Measurements from ENCODE around the gene GALE. TPM values are rescaled to one million over a fixed set of nuclear protein-coding genes. Genes with fewer than 3 reads are reported as not detected.
"Not testable (repeated sequence)": the region's sequence is repeated elsewhere in the genome, so short reads cannot be mapped to it uniquely, and the experiment has no call there.

The GALE gene
- total RNA-seq, 1 donor from 2014 or later: 5.3 TPM

DNA sequence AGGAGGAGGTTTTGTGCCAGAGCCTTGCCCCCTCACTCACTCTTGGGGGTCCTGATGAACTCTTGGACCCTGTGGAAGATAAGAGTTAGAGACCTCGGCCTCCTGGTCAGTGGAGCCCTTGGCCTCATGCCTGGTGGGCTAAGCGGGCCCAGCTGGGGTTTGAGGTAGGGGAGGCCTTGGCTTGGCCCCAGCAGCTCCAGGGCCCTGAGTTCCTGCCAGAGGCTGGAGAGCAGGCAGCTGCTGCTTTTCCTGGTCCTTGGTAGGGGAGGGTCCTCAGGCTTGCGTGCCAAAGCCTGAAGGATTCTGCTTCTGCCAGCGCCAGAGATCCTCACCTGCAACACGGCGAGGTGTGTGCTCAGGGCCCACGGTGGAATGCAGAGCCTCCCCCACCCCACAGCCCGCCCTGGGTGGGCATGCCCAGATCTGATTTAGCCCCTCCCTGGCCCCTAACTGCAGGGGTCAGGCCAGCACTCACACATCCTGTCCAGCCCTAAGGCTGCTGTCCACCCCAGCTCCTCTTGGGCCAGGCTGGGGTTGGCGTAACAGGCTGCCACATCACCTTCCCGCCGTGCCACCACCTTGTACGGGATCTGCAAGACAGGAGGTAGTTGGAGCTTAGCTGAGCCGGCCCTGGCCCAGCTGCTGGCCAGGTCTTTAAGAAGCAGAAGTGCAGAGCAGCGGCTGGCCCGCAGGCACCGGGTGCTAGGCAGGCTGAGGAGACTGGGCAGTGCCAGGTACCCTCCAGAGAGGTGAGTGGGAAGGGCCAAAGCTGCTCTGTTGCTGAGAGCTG lies 4.7 kb downstream of the GALE start:
- ATAC-seq (ENCODE audit: poor library complexity): no peak
- intact Hi-C loops (cut with DNase I): no loop called here

DNA sequence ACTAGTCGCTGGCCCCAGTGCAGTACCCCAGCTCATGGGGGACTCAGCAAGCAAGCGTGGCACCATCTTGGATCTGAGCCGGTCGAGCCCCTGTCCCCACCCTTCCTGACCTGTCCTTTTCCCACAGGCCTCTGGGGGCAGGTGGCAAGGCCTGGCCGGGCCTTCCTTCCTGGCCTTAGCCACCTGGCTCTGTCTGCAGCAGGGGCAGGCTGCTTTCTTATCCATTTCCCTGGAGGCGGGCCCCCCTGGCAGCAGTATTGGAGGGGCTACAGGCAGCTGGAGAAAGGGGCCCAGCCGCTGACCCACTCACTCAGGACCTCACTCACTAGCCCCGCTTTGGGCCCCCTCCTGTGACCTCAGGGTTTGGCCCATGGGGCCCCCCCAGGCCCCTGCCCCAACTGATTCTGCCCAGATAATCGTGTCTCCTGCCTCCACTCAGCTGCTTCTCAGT lies 5.8 kb downstream of the GALE start:
- DNase-seq; ATAC-seq (ENCODE audit: poor library complexity); intact Hi-C loops (cut with DNase I): not testable (repeated sequence)

More for the DNA sequence above, 4.7 kb downstream of the GALE start:
- DNase-seq: no peak

DNA sequence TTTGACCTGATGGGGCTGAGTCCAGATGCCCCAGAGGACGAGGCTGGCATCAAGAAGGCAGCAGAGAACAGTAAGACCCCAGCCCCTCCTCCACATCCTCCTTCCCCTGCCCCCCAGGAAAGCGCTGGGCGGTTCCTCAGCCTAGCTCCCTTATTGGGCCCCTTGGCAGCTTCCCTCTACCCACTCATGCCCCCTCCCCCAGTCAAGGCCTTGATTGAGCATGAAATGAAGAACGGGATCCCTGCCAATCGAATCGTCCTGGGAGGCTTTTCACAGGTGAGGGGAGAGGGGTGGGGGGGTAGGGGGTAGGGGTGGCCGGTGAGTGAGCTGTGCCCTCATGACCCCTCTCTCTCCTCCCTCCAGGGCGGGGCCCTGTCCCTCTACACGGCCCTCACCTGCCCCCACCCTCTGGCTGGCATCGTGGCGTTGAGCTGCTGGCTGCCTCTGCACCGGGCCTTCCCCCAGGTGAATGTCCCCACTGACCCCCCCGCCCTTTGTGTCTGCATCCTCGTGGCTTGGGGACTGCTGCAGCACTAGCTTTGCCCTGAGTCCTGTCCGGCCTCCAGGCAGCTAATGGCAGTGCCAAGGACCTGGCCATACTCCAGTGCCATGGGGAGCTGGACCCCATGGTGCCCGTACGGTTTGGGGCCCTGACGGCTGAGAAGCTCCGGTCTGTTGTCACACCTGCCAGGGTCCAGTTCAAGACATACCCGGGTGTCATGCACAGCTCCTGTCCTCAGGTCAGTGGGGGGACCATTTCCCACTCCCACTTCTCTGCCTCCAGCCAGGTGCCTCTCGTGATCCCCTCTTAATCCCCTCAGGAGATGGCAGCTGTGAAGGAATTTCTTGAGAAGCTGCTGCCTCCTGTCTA lies 6.5 kb downstream of the GALE start:
- no peak for ATAC-seq (ENCODE audit: poor library complexity)
- intact Hi-C loops (cut with DNase I): no loop called here
- no peak for DNase-seq

DNA sequence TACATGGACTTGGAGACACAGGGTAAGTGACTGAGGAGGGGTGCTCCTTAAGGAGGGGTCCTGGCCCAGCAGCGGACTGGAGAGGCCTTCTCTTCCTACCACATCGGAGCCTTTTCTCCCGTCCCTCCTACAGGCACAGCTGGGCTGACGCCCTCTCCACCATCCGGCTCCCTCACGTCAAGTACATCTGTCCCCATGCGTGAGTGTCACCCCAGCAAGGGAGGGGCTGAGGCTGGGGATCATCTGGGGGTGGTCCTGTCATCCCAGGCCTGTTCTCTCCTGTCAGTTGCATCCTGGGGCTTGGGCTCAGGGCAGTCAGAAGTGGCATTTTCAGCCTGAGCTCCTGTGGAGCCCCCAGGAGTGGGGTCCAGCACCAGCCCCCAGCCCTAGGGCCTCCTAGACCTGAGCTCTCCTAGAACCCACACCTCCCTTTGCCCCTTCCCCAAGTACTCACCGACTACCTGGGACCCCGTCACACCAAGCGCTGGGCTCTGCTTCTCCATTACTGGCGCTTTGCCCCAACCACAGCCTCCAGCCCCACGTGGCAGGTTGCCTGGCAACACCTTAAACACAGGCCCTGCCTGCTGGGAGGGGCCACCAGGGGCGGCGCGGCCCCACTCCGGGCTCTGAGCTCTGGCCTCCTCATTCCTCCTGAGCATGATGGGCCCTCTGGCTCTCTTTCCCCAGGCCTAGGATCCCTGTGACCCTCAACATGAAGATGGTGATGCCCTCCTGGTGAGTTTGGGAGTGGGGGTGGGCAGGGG lies 7.4 kb downstream of the GALE start:
- peak; percentile 12 for ATAC-seq (ENCODE audit: poor library complexity)
- DNase-seq: no peak
- intact Hi-C loops (cut with DNase I): no loop called here

DNA sequence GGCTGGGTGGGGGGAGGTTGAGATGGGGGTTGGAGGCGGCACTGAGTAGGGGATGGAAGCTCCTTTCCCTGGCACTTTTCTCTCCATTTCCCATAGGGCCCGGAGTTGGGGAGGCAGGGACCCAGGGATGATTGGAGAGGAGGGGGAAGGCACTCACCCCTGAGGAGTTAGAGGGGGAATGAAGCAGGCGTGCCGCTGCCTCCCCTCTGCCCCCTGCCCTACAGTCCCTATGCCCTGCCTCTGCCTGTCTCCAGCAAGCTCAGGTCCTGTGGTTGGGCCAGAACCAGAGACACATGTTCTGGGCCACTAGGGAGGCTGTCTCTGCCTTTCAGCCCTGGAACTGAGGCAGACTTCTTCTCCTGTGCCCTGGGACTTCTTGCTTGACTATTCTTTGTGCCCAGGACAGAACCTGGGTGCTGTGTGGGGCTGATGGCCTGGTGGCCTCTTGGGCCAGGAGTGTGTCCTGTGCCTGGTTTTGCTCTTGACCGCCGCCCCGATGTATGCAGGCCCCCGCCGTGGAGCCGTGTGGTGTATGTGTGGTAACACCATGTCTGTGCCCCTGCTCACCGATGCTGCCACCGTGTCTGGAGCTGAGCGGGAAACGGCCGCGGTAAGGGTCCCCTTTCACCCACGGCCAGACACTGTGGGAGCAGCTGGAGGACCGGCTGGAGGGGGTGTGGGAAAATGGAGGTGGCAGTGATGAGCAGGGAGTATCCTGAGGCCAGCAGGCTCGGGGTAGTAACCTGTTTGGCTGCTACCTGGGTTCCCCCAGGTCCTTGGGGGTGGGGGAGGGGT lies 8.2 kb downstream of the GALE start:
- DNase-seq (no peak), ATAC-seq (ENCODE audit: poor library complexity) (no peak)
- intact Hi-C loops (cut with DNase I): no loop called here

DNA sequence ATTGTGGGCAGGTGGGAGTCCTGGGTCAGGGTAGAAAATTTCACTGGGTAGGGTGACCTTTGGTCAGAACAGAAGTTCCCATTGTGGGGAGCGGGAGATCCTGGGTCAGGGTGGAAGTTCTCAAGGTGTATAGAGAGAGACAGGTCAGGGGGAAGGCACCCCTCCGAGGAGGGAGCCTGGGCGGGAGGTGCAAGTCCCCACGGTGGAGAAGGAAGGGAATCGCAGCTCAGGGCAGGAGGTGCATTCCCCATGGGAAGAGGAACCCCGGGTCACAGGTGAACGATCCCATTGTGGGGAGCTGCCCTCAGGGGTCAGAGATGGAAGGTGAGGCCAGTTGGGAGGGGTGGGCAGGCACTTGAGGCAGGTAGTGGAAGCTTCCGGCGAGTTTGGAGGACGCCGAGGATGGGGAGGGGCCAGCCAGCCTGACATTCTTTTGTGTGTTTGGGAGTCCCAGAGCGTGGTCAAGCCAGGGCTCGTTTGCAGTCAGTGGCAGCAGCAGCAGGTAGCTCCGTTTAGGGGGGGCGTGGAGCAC lies 9.0 kb downstream of the GALE start:
- DNase-seq (no peak), ATAC-seq (ENCODE audit: poor library complexity) (peak; percentile 2)
- intact Hi-C loops (cut with DNase I): no loop called here

DNA sequence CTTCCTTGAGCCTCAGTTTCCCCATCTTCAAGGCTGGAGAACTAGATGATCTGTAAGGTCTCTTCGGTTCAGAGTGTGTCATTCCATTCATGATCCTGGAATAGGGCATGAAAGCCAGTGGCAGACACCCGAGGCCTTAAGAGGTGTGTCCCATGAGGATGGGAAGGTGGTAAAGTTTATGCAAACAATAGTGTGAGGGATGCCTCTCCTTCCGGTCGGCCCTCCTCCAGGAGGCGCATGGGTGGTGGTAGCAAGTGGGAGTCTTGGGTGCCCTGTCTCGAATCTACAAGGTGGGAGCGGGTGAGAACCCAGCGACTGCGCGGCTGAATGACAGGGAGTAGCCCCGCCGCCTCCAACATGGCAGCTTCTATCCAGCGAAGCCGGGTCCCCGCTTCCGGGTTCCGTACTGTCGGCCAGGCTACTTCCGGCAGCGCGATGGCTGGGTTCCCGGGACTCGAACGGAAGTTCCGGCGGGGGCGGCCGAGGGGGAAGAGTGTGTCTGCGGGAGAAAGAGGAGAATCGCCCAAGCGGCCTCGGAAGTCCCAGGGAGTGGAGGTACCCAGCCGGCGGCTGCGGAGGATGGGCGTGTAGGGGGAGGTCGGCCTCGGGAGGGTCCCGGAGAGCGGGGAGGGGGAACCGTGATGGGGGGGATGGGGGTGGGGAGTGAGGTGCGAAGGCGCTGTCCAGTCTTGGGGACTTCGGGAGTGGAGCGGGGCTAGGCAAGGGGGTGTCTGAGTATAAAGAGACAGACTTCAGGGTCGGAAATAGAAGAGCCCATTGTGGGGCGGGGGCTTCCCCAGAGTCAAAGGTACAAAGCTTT lies 9.6 kb downstream of the GALE start, which contains the start of gene LYPLA2:
LYPLA2 (plus strand) TSS at position 450 of the 820 bp plus-strand sequence. CDS start 1,538 bp downstream, outside the sequence.
- DNase-seq (peak; percentile 97), ATAC-seq (ENCODE audit: poor library complexity) (peak; percentile 93)
- intact Hi-C loops (cut with DNase I): no loop called here

DNA sequence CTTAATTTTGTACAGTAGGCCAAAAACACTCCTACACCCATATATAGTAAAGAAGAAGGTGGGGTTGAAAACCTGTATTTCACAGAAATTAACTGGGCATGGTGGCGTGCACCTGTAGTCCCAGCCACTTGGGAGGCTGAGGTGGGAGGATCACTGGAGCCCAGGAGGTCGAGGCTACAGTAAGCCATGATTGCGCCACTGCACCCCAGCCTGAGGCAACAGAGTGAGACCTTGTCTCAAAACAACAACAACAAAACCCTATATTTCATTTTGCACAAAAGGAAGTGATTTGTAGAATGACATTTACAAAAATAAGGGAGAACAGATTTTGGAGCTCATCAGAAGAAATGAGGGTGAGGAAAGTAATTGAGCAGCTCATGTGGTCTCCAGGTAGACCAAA lies 11.9 kb downstream of the GALE start:
- intact Hi-C loops (cut with DNase I): no loop called here
- DNase-seq (no peak), ATAC-seq (ENCODE audit: poor library complexity) (no peak)

DNA sequence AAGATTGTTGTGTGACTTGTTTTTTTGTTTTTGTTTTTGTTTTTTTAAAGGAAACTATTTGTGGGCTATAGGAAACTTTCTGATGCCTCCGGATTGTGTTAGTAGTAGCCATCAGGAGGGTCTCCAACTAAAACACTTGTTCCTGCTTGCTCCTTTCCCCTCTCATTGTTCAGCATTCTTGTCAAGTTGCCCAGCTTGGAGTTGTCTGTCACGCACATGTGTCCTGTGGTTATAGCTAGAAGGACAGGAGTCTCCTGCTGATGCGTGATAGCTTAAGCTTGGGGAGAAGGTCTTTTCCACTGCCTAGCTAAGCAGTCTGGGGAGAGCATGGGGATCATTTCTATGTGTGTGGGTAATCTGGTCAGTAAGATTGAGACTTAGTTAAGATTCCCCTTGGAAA lies 12.9 kb downstream of the GALE start:
- ATAC-seq (ENCODE audit: poor library complexity): no peak
- DNase-seq: no peak
- intact Hi-C loops (cut with DNase I): no loop called here

DNA sequence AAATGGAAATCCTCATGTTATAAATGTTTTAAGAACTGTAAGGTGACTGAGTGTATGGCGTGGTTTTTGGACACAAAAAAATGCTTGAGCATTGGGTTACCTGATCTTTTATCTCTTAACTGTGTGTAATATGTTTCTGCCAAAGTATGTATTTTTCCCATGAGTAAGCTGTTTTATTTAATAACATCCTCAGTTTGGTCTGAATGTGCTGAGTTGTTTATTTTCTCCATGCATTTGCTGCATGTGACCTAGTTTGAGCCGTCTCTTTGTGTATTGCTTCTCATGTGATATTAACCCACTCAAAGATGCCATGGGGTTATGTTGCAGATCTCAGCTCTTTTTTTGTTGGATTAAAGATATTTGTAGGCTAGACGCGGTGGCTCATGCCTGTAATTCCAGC lies 15.7 kb downstream of the GALE start:
- DNase-seq: no peak
- intact Hi-C loops (cut with DNase I): no loop called here

DNA sequence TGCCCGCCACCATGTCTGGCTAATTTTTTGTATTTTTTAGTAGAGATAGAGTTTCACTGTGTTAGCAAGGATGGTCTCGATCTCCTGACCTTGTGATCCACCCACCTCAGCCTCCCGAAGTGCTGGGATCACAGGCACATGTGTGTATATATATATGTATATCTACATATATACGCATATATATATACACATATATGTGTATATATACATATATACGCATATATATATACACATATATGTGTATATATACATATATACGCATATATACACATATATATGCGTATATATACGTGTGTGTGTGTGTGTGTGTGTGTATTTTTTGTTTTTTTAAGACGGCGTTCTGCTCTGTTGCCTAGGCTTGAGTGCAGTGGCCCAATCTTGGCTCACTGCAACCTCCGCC lies 17.4 kb downstream of the GALE start:
- intact Hi-C loops (cut with DNase I); ATAC-seq (ENCODE audit: poor library complexity): not testable (repeated sequence)

More for the DNA sequence above, 15.7 kb downstream of the GALE start:
- ATAC-seq (ENCODE audit: poor library complexity): no peak

DNA sequence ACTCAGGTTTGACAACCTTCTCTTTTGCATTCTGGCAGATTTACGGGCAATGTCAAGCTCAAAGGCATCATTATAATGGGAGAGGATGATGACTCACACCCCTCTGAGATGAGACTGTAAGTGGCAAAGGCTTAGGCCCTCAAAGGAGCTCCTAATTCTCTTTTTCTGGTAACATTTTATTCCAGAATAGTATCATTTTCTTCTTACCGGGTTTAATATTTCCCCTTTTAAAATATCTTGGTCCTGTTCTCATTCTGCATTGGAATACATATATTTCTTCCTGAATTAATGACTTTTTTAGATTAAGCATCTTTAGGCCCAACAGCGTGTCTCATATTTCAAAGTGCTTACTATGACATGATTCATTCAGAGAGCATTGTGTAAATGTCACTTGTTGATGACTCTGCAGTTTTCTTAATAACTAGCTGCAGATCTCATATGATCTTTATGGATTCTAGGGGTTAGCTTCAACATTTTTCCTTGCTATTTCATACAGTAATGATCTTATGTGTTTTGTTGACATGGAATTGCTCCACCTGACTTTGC lies 20.7 kb downstream of the GALE start:
- ATAC-seq (ENCODE audit: poor library complexity) (no peak), DNase-seq (no peak)
- intact Hi-C loops (cut with DNase I): no loop called here

More for the DNA sequence above, 17.4 kb downstream of the GALE start:
- not testable (repeated sequence) for DNase-seq

DNA sequence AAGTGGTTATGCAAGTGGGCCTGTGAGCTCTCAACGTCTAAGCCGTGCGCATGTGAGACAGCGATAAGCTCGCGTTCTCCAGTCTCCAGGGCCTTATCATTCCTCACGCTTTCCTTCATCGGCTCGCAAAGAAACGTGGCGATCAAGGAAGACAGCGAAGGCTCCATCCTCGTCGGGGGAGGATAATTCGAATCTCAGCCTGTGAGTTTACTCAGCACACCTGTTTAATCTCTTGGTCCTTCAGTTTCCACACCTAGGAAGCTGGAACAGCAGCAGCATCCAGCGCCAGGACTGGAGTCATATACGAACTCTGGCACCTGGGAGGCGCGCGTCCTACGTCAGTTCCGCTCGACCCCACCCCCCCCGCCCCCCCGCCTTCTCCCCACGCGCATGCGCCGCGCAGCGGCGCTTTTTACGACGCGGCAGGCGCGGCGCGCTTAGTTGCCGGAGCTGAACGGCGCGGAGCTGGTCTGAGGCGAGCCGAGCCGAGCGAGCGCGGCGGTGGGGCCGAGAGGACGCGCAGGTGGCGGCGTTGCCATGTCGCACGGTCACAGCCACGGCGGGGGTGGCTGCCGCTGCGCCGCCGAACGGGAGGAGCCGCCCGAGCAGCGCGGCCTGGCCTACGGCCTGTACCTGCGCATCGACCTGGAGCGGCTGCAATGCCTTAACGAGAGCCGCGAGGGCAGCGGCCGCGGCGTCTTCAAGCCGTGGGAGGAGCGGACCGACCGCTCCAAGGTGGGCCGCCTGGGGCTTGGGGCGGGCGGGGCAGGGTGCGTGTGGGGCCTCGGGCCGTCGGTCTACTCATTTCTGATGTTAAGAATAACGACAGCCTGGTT lies 22.4 kb downstream of the GALE start, which contains the start of gene PITHD1:
PITHD1 (plus strand) TSS at position 440 of the 836 bp plus-strand sequence; CDS start at position 538, 98 bp downstream.
- ATAC-seq (ENCODE audit: poor library complexity) (peak; percentile 93), DNase-seq (peak; percentile 90)
- intact Hi-C loops (cut with DNase I): no loop called here

DNA sequence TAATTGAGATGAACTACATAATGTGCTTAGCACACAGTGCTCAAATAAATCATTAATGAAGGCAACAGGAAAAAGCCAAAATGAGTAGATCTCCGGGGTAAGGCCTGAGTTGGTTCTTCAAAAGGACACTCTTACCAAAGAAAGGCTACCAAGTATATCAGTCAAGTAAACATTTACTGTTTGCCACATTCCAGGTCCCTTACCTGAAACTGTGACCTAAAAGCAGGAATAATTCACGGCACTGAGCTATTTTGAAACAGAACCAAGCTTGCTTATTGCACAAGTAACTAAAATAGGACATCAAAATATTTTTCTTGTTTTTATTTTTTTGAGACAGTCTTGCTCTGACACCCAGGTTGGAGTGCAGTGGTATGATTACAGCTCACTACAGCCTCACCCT lies 24.3 kb downstream of the GALE start:
- no peak for ATAC-seq (ENCODE audit: poor library complexity)
- no peak for DNase-seq
- intact Hi-C loops (cut with DNase I): no loop called here

DNA sequence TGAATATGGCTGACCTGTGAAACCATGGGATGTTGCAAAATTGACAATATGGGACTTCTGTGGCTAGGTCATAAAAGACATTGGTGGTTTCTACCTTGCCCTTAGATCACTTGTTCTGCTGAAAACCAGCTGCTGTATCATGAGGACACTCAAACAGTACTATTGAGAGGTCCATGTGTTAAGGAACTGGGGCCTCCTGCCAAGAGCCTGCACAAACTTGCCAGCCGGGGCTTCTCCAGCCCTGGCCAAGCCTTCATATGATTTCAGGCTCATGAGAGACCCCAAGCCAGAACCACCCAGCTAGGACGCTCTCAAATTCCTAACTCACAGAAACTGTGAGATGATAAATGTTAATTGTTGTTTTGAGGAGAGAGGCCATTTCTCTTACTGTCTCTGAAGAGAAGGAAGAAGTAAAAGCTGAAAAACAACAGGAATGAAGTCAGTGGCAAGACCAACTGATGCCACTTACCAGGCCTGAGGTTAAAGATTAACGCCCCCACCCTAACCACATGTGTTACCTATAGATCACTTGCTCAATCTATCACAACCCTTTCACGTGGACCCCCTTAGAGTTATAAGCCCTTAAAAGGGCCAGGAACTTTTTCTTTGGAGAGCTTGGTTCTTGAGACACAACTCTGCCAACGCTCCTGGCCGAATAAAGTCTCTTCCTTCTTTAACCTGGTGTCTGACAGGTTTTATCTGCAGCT lies 26.2 kb downstream of the GALE start:
- ATAC-seq (ENCODE audit: poor library complexity) (no peak), DNase-seq (no peak)
- intact Hi-C loops (cut with DNase I): loop anchor here (5.0 kb wide), 1 partner anchor 93 kb away; the partner anchor contains the start of gene FUCA1

Data from Right ventricle myocardium superior (tissue), 1 donor.